Measurements from ENCODE around the gene SIPA1L3. TPM values are rescaled to one million over a fixed set of nuclear protein-coding genes. Genes with fewer than 3 reads are reported as not detected.

SIPA1L3 gene
- total RNA-seq, 6 donors from 2014 or later, result 57.3 to 91.6 (median 69.4) TPM

GRCh38 chr19:38030686-38031422 lies 123.8 kb downstream of the SIPA1L3 start:
- no peak overlapping the region for H3K4me3 ChIP-seq
- ATAC-seq (ENCODE audit: low FRiP score in 2 of 2), result no peak
- DNase-seq, result no peak
- H3K27ac ChIP-seq, result no peak overlapping the region
- peaks cover 0 to 4% (median 1%) of the 10 kb centered on the region in 4 donors for H3K36me3 ChIP-seq
- H3K9me3 ChIP-seq, result no peaks in the 10 kb centered on the region
- peaks cover 19 to 25% (median 21%) of the 10 kb centered on the region in 4 donors for H3K4me1 ChIP-seq
- TF ChIP-seq CTCF (IDR thresholded peaks at IDR 0.05), result no peak
- TF ChIP-seq EP300 (IDR thresholded peaks at IDR 0.05), result no peak
- no peak for TF ChIP-seq POLR2AphosphoS5 (IDR thresholded peaks at IDR 0.05)
- TF ChIP-seq POLR2A (IDR thresholded peaks at IDR 0.05), result no peak
- no peaks in the 10 kb centered on the region for H3K27me3 ChIP-seq
- WGBS, 2 donors, result 81 to 84% methylated on average over 9 of the region's 9 CpGs

GRCh38 chr19:38031423-38031770 lies 124.4 kb downstream of the SIPA1L3 start:
- Histone ChIP-seq H3K27ac (no peak overlapping the region), H3K36me3 (peaks cover 0 to 4% (median 1%) of the 10 kb centered on the region in 4 donors), H3K9me3 (no peaks in the 10 kb centered on the region), H3K4me1 (peaks cover 18 to 30% (median 20%) of the 10 kb centered on the region in 4 donors), H3K4me3 (no peak overlapping the region), H3K27me3 (no peaks in the 10 kb centered on the region)
- DNase-seq (no peak), ATAC-seq (ENCODE audit: low FRiP score in 2 of 2) (no peak)
- TF ChIP-seq CTCF (IDR thresholded peaks at IDR 0.05) (no peak), POLR2A (IDR thresholded peaks at IDR 0.05) (no peak), EP300 (IDR thresholded peaks at IDR 0.05) (no peak)
- WGBS, 2 donors, result 85 to 98% methylated on average over 2 of the region's 2 CpGs

- Histone ChIP-seq H3K27me3 (no peaks in the 10 kb centered on the region), H3K9me3 (no peaks in the 10 kb centered on the region), H3K27ac (peak overlapping the region in 3 of 4 donors; percentile 23 to 61 (median 52)), H3K36me3 (peaks cover 0 to 4% (median 1%) of the 10 kb centered on the region in 4 donors), H3K4me1 (peaks cover 18 to 30% (median 22%) of the 10 kb centered on the region in 4 donors), H3K4me3 (no peak overlapping the region)
- DNase-seq, result no peak
- 66 to 78% methylated on average over 4 of the region's 4 CpGs for WGBS, 2 donors
- ATAC-seq (ENCODE audit: low FRiP score in 2 of 2), result no peak
- TF ChIP-seq CTCF (IDR thresholded peaks at IDR 0.05) (no peak), POLR2A (IDR thresholded peaks at IDR 0.05) (no peak)
These were observed 125.1 kb downstream of the SIPA1L3 start for GRCh38 chr19:38032151-38032550.

- no peak for DNase-seq
- H3K4me3 ChIP-seq, result no peak overlapping the region
- H3K4me1 ChIP-seq, result peaks cover 18 to 30% (median 23%) of the 10 kb centered on the region in 4 donors
- no peak for ATAC-seq (ENCODE audit: low FRiP score in 2 of 2)
- H3K27me3 ChIP-seq, result no peaks in the 10 kb centered on the region
- H3K27ac ChIP-seq, result peak overlapping the region; percentile 23 to 61 (median 52)
- peaks cover 0 to 4% (median 1%) of the 10 kb centered on the region in 4 donors for H3K36me3 ChIP-seq
- 61 to 63% methylated on average over 5 of the region's 5 CpGs for WGBS, 2 donors
- H3K9me3 ChIP-seq, result no peaks in the 10 kb centered on the region
- no peak for TF ChIP-seq POLR2A (IDR thresholded peaks at IDR 0.05)
- no peak for TF ChIP-seq EP300 (IDR thresholded peaks at IDR 0.05)
- TF ChIP-seq CTCF (IDR thresholded peaks at IDR 0.05), result no peak
- no peak for TF ChIP-seq POLR2AphosphoS5 (IDR thresholded peaks at IDR 0.05)
These were observed 125.9 kb downstream of the SIPA1L3 start for GRCh38 chr19:38032951-38033350.

All from upper lobe of left lung (tissue), 6 donors.